PC-3 (cell line): ENCODE measurements around the gene CLEC11A.

Experiments used
- CTCF ChIP-seq: fragments of 300-600 bp; sonication (generic); conservative IDR thresholded peaks from 2 replicates; pipeline ENCODE4 v1.5.1; 2017; ENCODE audit warnings: antibody characterized with exemption, low read depth, mild to moderate bottlenecking, low read length
- EZH2 ChIP-seq: fragments of 300-600 bp; sonication (generic); IDR thresholded peaks from one replicate; pipeline ENCODE4 v1.6.1; 2017; ENCODE audit warnings: antibody characterized with exemption, mild to moderate bottlenecking, low read length; ENCODE audit not compliant: unreplicated experiment
- EZH2phosphoT487 ChIP-seq: fragments of 300-600 bp; sonication (generic); IDR thresholded peaks from 2 replicates; pipeline ENCODE4 v1.6.1; 2018; ENCODE audit warnings: mild to moderate bottlenecking, antibody characterized with exemption, low read length, borderline replicate concordance

GRCh38 chr19:50713556-50714236 lies 9.5 kb upstream of the CLEC11A start:
- TF ChIP-seq CTCF, result no peak
- TF ChIP-seq EZH2, result no peak
- no peak for TF ChIP-seq EZH2phosphoT487
